Measurements from ENCODE around the gene DTX3L. TPM values are rescaled to one million over a fixed set of nuclear protein-coding genes. Genes with fewer than 3 reads are reported as not detected.

Gene DTX3L
- total RNA-seq (100 to 1,000 TPM in 1 of 5 experiments, 10 to 100 TPM in 4; 28.6 to 164 (median 35.8) TPM), polyA plus RNA-seq (10 to 100 TPM; 27.5 to 31.2 TPM), total RNA-seq (68.0 reads per million, percentile 77 among the genes with 10 or more reads in this experiment)

DNA sequence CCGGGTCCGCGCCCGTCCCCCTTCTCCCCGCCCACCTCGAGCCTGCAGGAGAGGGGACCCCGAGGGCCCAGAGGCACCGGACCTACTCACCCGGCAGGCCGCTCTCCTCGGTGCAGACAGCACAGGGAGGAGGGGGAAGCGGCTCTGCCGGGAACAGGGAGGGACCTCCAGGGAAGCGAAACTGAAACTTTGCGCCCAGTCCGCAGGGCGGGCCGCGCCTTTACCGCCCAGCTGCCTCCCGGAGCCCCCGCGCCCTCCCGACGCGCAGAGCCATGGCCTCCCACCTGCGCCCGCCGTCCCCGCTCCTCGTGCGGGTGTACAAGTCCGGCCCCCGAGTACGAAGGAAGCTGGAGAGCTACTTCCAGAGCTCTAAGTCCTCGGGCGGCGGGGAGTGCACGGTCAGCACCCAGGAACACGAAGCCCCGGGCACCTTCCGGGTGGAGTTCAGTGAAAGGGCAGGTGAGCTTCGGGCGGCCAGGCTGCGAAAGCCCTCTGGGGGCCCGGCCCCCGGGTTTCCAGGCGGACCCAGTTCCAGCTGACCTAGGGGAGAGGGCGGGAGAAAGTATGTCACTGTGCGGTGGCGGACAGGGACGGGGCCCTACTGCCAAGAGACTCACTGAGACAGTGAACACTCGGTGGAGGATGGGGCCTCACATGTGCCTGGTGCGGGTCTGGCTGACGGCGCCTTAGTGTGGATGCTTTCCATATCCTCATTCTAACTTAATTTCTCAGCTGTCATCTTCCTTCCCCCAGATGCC, at the start of gene DTX3L, which contains the start of gene PARP9:
DTX3L (plus strand) TSS at position 184 of the 758 bp plus-strand sequence; CDS start at position 273, 89 bp downstream.
PARP9 (minus strand) TSS at position 146 of the 758 bp plus-strand sequence. CDS start 4,680 bp downstream, outside the sequence.
- H3K27me3 ChIP-seq (ENCODE audit: control insufficient read depth in 2 of 2, insufficient read depth in 2 of 2, low read length in 2 of 2) = no peaks in the 10 kb centered on the region
- DNase-seq = peak; percentile 50 to 82 (median 77)
- H3K4me3 ChIP-seq (ENCODE audit: low read length) = peak within 1 kb of the TSS; percentile 75
- H3K36me3 ChIP-seq (ENCODE audit: control insufficient read depth in 2 of 3, insufficient read depth in 3 of 3, low read length in 3 of 3) = peaks cover 0 to 36% (median 0%) of the 10 kb centered on the region in 3 experiments
- H3K9me3 ChIP-seq (ENCODE audit: control insufficient read depth in 2 of 3, low read length in 3 of 3) = no peaks in the 10 kb centered on the region
- peak; percentile 95 for ATAC-seq
- peak within 1 kb of the TSS; percentile 88 to 100 (median 98) for H3K4me3 Mint-ChIP-seq
- no peaks in the 10 kb centered on the region for H3K9me3 Mint-ChIP-seq
- no peaks in the 10 kb centered on the region for H3K27me3 Mint-ChIP-seq
- H3K4me1 ChIP-seq (ENCODE audit: control insufficient read depth in 2 of 2, insufficient read depth in 2 of 2, low read length in 2 of 2) = peaks cover 34 to 45% of the 10 kb centered on the region in 2 donors
- ChIA-PET CTCF (interaction anchor here (1.0 to 10.1 kb wide), 3 partner anchors 10 to 115 kb away, joined by 3 to 154 read pairs (median 6); partner anchors contain the start of gene PARP14), POLR2A (interaction anchor here (0.8 to 7.6 kb wide), 11 partner anchors 11 to 180 kb away, joined by 3 to 84 read pairs (median 5); partner anchors contain the start of genes FAM162A, KPNA1, PARP14 and PARP15)
- peaks cover 58 to 91% (median 79%) of the 10 kb centered on the region in 7 donors for H3K4me1 Mint-ChIP-seq
- peak within 1 kb of the TSS; percentile 98 for H3K27ac ChIP-seq (ENCODE audit: low read depth, low read length)
- intact Hi-C loops (cut with micrococcal nuclease) = loop anchor here (1.0 to 5.0 kb wide), 17 partner anchors 9 to 1018 kb away; partner anchors contain the start of genes HSPBAP1 (in 2 of the 2), SEC22A (in 2 of the 2), EAF2 (in 1 of the 2) and FAM162A (in 1 of the 2)
- H3K36me3 Mint-ChIP-seq = peaks cover 15 to 71% (median 18%) of the 10 kb centered on the region in 5 donors
- peak within 1 kb of the TSS; percentile 97 to 99 (median 98) for H3K27ac Mint-ChIP-seq

DNA sequence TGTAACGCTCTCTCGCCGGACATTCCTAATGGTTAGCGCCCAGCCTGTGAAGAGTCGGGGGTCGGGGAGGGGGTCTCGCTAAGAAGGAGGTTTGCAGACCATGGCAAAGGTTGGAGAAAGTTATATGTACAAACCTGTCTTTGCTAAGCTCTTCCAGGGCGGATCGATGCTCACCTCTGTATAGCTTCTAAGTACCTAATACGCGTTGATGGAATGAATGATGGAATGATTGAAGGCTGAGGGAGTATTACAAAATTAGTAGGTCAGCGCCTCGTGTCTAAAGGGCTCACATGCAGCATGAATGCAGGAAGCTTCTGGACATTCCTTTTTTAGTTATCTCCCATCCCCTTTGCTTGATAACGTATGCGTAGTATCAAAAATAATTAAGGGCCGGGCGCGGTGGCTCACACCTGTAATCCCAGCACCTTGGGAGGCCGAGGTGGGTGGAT, 49.1 kb upstream of the DTX3L start:
- no peaks in the 10 kb centered on the region for H3K27me3 Mint-ChIP-seq
- H3K4me1 Mint-ChIP-seq = peaks cover 30 to 46% (median 40%) of the 10 kb centered on the region in 7 donors
- peak overlapping the region; percentile 77 to 95 (median 90) for H3K4me3 Mint-ChIP-seq
- peaks cover 3 to 15% (median 4%) of the 10 kb centered on the region in 5 donors for H3K36me3 Mint-ChIP-seq
- ChIA-PET POLR2A (interaction anchor here (0.6 to 2.7 kb wide), 15 partner anchors 10 to 854 kb away, joined by 3 to 24 read pairs (median 3); partner anchors contain the start of genes DTX3L, FAM162A, HCLS1 and PARP9), CTCF (interaction anchor here (0.6 to 1.0 kb wide), 3 partner anchors 61 to 165 kb away, joined by 3 read pairs; no protein-coding TSS in a partner anchor)
- Histone ChIP-seq H3K27me3 (ENCODE audit: control insufficient read depth in 2 of 2, insufficient read depth in 2 of 2, low read length in 2 of 2) (no peaks in the 10 kb centered on the region), H3K36me3 (ENCODE audit: control insufficient read depth in 2 of 3, insufficient read depth in 3 of 3, low read length in 3 of 3) (peaks cover 0 to 3% (median 0%) of the 10 kb centered on the region in 3 experiments), H3K4me1 (ENCODE audit: control insufficient read depth in 2 of 2, insufficient read depth in 2 of 2, low read length in 2 of 2) (peaks cover 6 to 21% of the 10 kb centered on the region in 2 donors), H3K9me3 (ENCODE audit: control insufficient read depth in 2 of 3, low read length in 3 of 3) (no peaks in the 10 kb centered on the region), H3K4me3 (ENCODE audit: low read length) (peak overlapping the region; percentile 80), H3K27ac (ENCODE audit: low read depth, low read length) (peak overlapping the region; percentile 100)
- DNase-seq = no peak
- peaks cover 0 to 3% (median under 1%) of the 10 kb centered on the region in 11 donors for H3K9me3 Mint-ChIP-seq
- H3K27ac Mint-ChIP-seq = peak overlapping the region; percentile 45 to 97 (median 89)
- peak; percentile 0 for ATAC-seq
- intact Hi-C loops (cut with micrococcal nuclease) = loop anchor here (1.0 to 10.0 kb wide), 11 partner anchors 18 to 1070 kb away; partner anchors contain the start of genes EAF2 (in 2 of the 2), HACD2 (in 2 of the 2), IQCB1 (in 2 of the 2) and DTX3L (in 1 of the 2)

DNA sequence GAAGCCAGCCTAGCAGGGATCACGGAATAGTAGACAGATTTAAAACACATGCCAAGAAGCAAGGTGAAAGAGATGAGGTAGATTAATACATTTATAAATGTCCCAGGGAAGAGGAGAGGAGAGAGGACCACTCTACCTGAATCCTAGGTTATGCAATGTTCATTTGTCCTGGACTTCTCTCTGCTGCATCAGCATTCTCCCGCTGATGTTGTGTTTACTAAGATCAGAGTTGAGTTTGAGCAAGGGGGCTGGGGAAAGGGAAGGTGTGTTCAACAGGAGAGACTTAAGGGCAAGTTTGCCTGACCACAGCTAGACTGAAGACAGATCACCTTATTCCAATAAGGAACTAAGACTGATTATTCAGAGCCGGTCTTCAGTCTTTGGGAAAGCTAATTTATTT, 48.3 kb upstream of the DTX3L start:
- Mint-ChIP-seq H3K9me3 (peaks cover 0 to 1% (median 0%) of the 10 kb centered on the region in 11 donors), H3K27me3 (peaks cover 0 to 4% (median 0%) of the 10 kb centered on the region in 5 donors), H3K4me3 (peak overlapping the region in 5 of 10 donors; percentile 10 to 58 (median 16)), H3K27ac (peak overlapping the region in 2 of 9 donors; percentile 20 to 52), H3K36me3 (peaks cover 0 to 8% (median 4%) of the 10 kb centered on the region in 5 donors), H3K4me1 (peaks cover 27 to 37% (median 31%) of the 10 kb centered on the region in 7 donors)
- intact Hi-C loops (cut with micrococcal nuclease) = loop anchor here (1.0 to 10.0 kb wide), 11 partner anchors 17 to 1069 kb away; partner anchors contain the start of genes EAF2 (in 2 of the 2), HACD2 (in 2 of the 2), IQCB1 (in 2 of the 2) and DTX3L (in 1 of the 2)
- no peak overlapping the region for H3K27ac ChIP-seq (ENCODE audit: low read depth, low read length)
- peaks cover 0 to 3% (median 0%) of the 10 kb centered on the region in 3 experiments for H3K36me3 ChIP-seq (ENCODE audit: control insufficient read depth in 2 of 3, insufficient read depth in 3 of 3, low read length in 3 of 3)
- no peaks in the 10 kb centered on the region for H3K9me3 ChIP-seq (ENCODE audit: control insufficient read depth in 2 of 3, low read length in 3 of 3)
- H3K4me1 ChIP-seq (ENCODE audit: control insufficient read depth in 2 of 2, insufficient read depth in 2 of 2, low read length in 2 of 2) = peaks cover 6 to 19% of the 10 kb centered on the region in 2 donors
- no peaks in the 10 kb centered on the region for H3K27me3 ChIP-seq (ENCODE audit: control insufficient read depth in 2 of 2, insufficient read depth in 2 of 2, low read length in 2 of 2)
- ATAC-seq = no peak
- no peak for DNase-seq
- ChIA-PET CTCF (interaction anchor here (0.7 kb wide), 1 partner anchor 9 kb away, joined by 3 read pairs; no protein-coding TSS in a partner anchor), POLR2A (interaction anchor here (0.7 to 2.7 kb wide), 4 partner anchors 12 to 970 kb away, joined by 3 to 24 read pairs (median 4); partner anchors contain the start of genes POLQ and WDR5B)
- H3K4me3 ChIP-seq (ENCODE audit: low read length) = no peak overlapping the region

DNA sequence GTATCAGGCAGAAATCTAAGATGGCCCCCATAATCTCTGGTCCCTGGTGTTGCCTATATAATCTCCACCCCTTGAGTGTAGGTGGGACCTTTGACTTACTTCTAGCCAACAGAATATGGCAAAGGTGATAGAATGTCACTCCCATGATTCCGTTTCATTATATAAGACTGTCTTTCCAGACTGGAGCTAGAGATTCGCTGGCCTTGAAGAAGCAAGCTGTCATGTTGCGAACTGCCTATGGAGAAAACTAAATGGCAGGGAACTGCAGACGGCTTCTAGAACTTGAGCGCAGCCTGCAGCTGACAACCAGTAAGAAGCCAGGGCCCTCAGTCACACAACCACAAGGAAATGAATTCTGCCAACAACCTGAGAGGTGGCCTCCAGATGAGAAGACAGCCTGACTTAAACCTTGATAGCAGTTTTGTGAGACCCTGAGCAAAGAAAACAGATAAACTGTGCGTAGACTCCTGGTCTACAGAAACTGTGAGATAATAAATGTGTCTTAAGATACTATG, 47.2 kb upstream of the DTX3L start:
- H3K27me3 Mint-ChIP-seq = peaks cover 0 to 4% (median 0%) of the 10 kb centered on the region in 5 donors
- no peak overlapping the region for H3K4me3 Mint-ChIP-seq
- ATAC-seq = no peak
- DNase-seq = no peak
- peaks cover 0 to 6% (median 0%) of the 10 kb centered on the region in 5 donors for H3K36me3 Mint-ChIP-seq
- peaks cover 0 to 14% of the 10 kb centered on the region in 2 donors for H3K4me1 ChIP-seq (ENCODE audit: control insufficient read depth in 2 of 2, insufficient read depth in 2 of 2, low read length in 2 of 2)
- H3K27ac ChIP-seq (ENCODE audit: low read depth, low read length) = no peak overlapping the region
- no peak overlapping the region for H3K27ac Mint-ChIP-seq
- POLR2A ChIA-PET = interaction anchor here (1.0 to 1.1 kb wide), 2 partner anchors 10 to 971 kb away, joined by 3 read pairs; partner anchors contain the start of gene POLQ
- CTCF ChIA-PET = no interaction called here
- no peaks in the 10 kb centered on the region for H3K9me3 ChIP-seq (ENCODE audit: control insufficient read depth in 2 of 3, low read length in 3 of 3)
- H3K4me1 Mint-ChIP-seq = peaks cover 16 to 27% (median 22%) of the 10 kb centered on the region in 7 donors
- H3K4me3 ChIP-seq (ENCODE audit: low read length) = no peak overlapping the region
- no peaks in the 10 kb centered on the region for H3K27me3 ChIP-seq (ENCODE audit: control insufficient read depth in 2 of 2, insufficient read depth in 2 of 2, low read length in 2 of 2)
- peaks cover 0 to 3% (median 0%) of the 10 kb centered on the region in 3 experiments for H3K36me3 ChIP-seq (ENCODE audit: control insufficient read depth in 2 of 3, insufficient read depth in 3 of 3, low read length in 3 of 3)
- H3K9me3 Mint-ChIP-seq = peaks cover 0 to 1% (median 0%) of the 10 kb centered on the region in 11 donors
- intact Hi-C loops (cut with micrococcal nuclease) = loop anchor here (10.0 kb wide), 4 partner anchors 52 to 1068 kb away; partner anchors contain the start of genes EAF2 (in 1 of the 2), HACD2 (in 1 of the 2), IQCB1 (in 1 of the 2) and SEC22A (in 1 of the 2)

DNA sequence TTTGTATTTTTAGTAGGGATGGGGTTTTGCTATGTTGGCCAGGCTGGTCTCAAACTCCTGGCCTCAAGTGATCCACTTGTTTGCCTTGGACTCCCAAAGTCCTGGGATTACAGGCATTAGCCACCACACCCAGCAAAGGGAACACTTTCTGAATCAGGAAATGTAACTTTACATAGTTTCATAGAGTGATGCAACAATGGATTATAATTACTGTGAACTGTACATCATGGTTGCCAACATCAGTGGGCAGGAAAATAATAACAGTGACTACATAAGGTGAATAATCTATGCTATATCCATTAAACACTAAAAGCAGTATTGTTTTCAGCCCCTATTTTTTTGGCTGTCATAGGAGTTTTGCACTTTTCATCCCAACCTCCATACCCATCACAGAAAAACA, 44.4 kb upstream of the DTX3L start:
- H3K4me3 Mint-ChIP-seq = no peak overlapping the region
- Histone ChIP-seq H3K4me1 (ENCODE audit: control insufficient read depth in 2 of 2, insufficient read depth in 2 of 2, low read length in 2 of 2) (peaks cover 0 to 3% of the 10 kb centered on the region in 2 donors), H3K27ac (ENCODE audit: low read depth, low read length) (no peak overlapping the region), H3K4me3 (ENCODE audit: low read length) (no peak overlapping the region), H3K27me3 (ENCODE audit: control insufficient read depth in 2 of 2, insufficient read depth in 2 of 2, low read length in 2 of 2) (no peaks in the 10 kb centered on the region), H3K36me3 (ENCODE audit: control insufficient read depth in 2 of 3, insufficient read depth in 3 of 3, low read length in 3 of 3) (no peaks in the 10 kb centered on the region), H3K9me3 (ENCODE audit: control insufficient read depth in 2 of 3, low read length in 3 of 3) (no peaks in the 10 kb centered on the region)
- intact Hi-C loops (cut with micrococcal nuclease) = loop anchor here (10.0 kb wide), 4 partner anchors 55 to 1065 kb away; partner anchors contain the start of genes EAF2 (in 1 of the 2), HACD2 (in 1 of the 2), IQCB1 (in 1 of the 2) and SEC22A (in 1 of the 2)
- H3K27me3 Mint-ChIP-seq = peaks cover 0 to 4% (median 0%) of the 10 kb centered on the region in 5 donors
- no peak overlapping the region for H3K27ac Mint-ChIP-seq
- POLR2A ChIA-PET = no interaction called here
- ATAC-seq (no peak), DNase-seq (no peak)
- H3K9me3 Mint-ChIP-seq = no peaks in the 10 kb centered on the region
- CTCF ChIA-PET = no interaction called here
- peaks cover 0 to 10% (median 4%) of the 10 kb centered on the region in 7 donors for H3K4me1 Mint-ChIP-seq
- peaks cover 0 to 7% (median 0%) of the 10 kb centered on the region in 5 donors for H3K36me3 Mint-ChIP-seq
